K562 (cell line): ENCODE data around the gene MRPL28. TPM values are rescaled to one million over a fixed set of nuclear protein-coding genes. Genes with fewer than 3 reads are reported as not detected.

Source experiments
- BMI1 ChIP-seq: fragments of 150-350 bp; IDR thresholded peaks from 2 replicates; pipeline ENCODE4 v1.6.1; 2014; ENCODE audit warnings: low read length
- CBFA2T3 ChIP-seq: fragments of 450-650 bp; IDR thresholded peaks from 2 replicates; pipeline ENCODE4 v1.6.1; 2017
- CREB1 ChIP-seq, 2 experiments: sonication (generic) in 1 of 2; formaldehyde crosslinking in 1 of 2; IDR thresholded peaks; 2 replicates each; pipeline versions ENCODE4 v1.6.1 to v1.8.0; 2012 to 2022; ENCODE audit warnings: inconsistent platforms in 1 of 2, mild to moderate bottlenecking in 1 of 2, missing genetic modification reagents in 1 of 2, moderate library complexity in 1 of 2
- CTBP1 ChIP-seq: fragments of 450-650 bp; IDR thresholded peaks from 2 replicates; pipeline ENCODE4 v1.6.1; 2016; ENCODE audit warnings: borderline replicate concordance
- DACH1 ChIP-seq: fragments of 450-650 bp; IDR thresholded peaks from 2 replicates; pipeline ENCODE4 v1.6.1; 2018; ENCODE audit not compliant: partially characterized antibody
- GTF2B ChIP-seq: IDR thresholded peaks from 2 replicates; pipeline ENCODE4 v1.6.1; 2011; ENCODE audit not compliant: insufficient read length; ENCODE audit errors: extremely low read depth
- HNRNPH1 ChIP-seq: fragments of 200-400 bp; formaldehyde crosslinking; optimal IDR thresholded peaks from 2 replicates; pipeline ENCODE3; 2017; ENCODE audit warnings: low read depth, mild to moderate bottlenecking, low read length, moderate library complexity
- ILF3 ChIP-seq: fragments of 450-650 bp; IDR thresholded peaks from 2 replicates; pipeline ENCODE4 v1.6.1; 2018; ENCODE audit warnings: antibody characterized with exemption, mild to moderate bottlenecking, moderate library complexity, borderline replicate concordance
- KLF10 ChIP-seq: fragments of 250-450 bp; sonication (Bioruptor Pico); IDR thresholded peaks from 2 replicates; pipeline ENCODE4 v1.6.1; 2021; ENCODE audit warnings: matching md5 sums
- LARP7 ChIP-seq: fragments of 450-650 bp; IDR thresholded peaks from 2 replicates; pipeline ENCODE4 v1.6.1; 2016
- NCOA2 ChIP-seq, 2 experiments: fragments of 450-650 bp; IDR thresholded peaks; 2 replicates each; pipeline ENCODE4 v1.6.1; 2018; ENCODE audit warnings: mild to moderate bottlenecking in 2 of 2, moderate library complexity in 1 of 2; ENCODE audit not compliant: partially characterized antibody in 2 of 2
- NFATC3 ChIP-seq: fragments of 450-650 bp; IDR thresholded peaks from 2 replicates; pipeline ENCODE4 v1.6.1; 2017; ENCODE audit warnings: mild to moderate bottlenecking
- PCBP1 ChIP-seq: fragments of 200-400 bp; formaldehyde crosslinking; IDR thresholded peaks from 2 replicates; pipeline ENCODE4 v1.6.1; 2018; ENCODE audit warnings: mild to moderate bottlenecking, low read depth, low read length; ENCODE audit not compliant: poor library complexity, severe bottlenecking
- RBM14 ChIP-seq: fragments of 200-400 bp; formaldehyde crosslinking; IDR thresholded peaks from 2 replicates; pipeline ENCODE4 v1.6.1; 2018; ENCODE audit warnings: low read depth, mild to moderate bottlenecking, low read length, moderate library complexity, borderline replicate concordance; ENCODE audit not compliant: insufficient read depth
- SMAD1 ChIP-seq: fragments of 150-350 bp; IDR thresholded peaks from 2 replicates; pipeline ENCODE4 v1.6.1; 2014; ENCODE audit warnings: low read length, low read depth; ENCODE audit not compliant: partially characterized antibody
- SMAD4 ChIP-seq: fragments of 250-450 bp; sonication (Bioruptor Pico); conservative IDR thresholded peaks from 2 replicates; pipeline ENCODE4 v1.8.0; 2021; ENCODE audit warnings: inconsistent platforms, mild to moderate bottlenecking, moderate library complexity
- SOX6 ChIP-seq: fragments of 450-650 bp; IDR thresholded peaks from 2 replicates; pipeline ENCODE4 v1.6.1; 2014; ENCODE audit warnings: mild to moderate bottlenecking
- STAT6 ChIP-seq: sonication (generic); formaldehyde crosslinking; IDR thresholded peaks from 2 replicates; pipeline ENCODE4 v1.8.1; 2023; ENCODE audit warnings: mild to moderate bottlenecking, missing genetic modification reagents
- ZNF23 ChIP-seq: fragments of 250-450 bp; sonication (Bioruptor Pico); IDR thresholded peaks from 2 replicates; pipeline ENCODE4 v1.4.0; 2020; ENCODE audit warnings: mild to moderate bottlenecking
- ZNF408 ChIP-seq: fragments of 250-450 bp; sonication (Bioruptor Pico); IDR thresholded peaks from 2 replicates; pipeline ENCODE4 v1.4.0; 2020; ENCODE audit warnings: low read depth, mild to moderate bottlenecking, moderate library complexity
- ZNF551 ChIP-seq: fragments of 250-450 bp; sonication (Bioruptor Pico); IDR thresholded peaks from 2 replicates; pipeline ENCODE4 v1.5.0; 2021; ENCODE audit warnings: mild to moderate bottlenecking, moderate library complexity
- ZNF717 ChIP-seq: fragments of 250-450 bp; sonication (Bioruptor Pico); IDR thresholded peaks from 2 replicates; pipeline ENCODE4 v1.5.0; 2021
- ZNF75A ChIP-seq: fragments of 450-650 bp; formaldehyde crosslinking; IDR thresholded peaks from 2 replicates; pipeline ENCODE4 v1.4.0; 2020; ENCODE audit warnings: mild to moderate bottlenecking
- polyA plus RNA-seq, 8 experiments: library from polyadenylated mRNA; depleted of rRNA in 4 of 8; stranded (reverse) in 5 of 8; unstranded in 3 of 8; fragments of >200 nt; fragmentation: Nextera tagmentation in 2 of 8; fragmentation: Illumina TruSeq in 1 of 8; extraction: Ambion mirVana in 2 of 8; extraction: Trizol in 1 of 8; gene quantifications; 2 replicates each; pipeline versions ENCODE4 v1.2.1 to v1.2.3, GENCODE V29; 2011 to 2014; ENCODE audit warnings: inconsistent platforms in 1 of 8, missing spikeins in 1 of 8
- total RNA-seq, 7 experiments: library from RNA; depleted of rRNA in 6 of 7; stranded (reverse); fragments of >200 nt in 6 of 7; fragmentation: Illumina TruSeq in 2 of 7; extraction: Trizol in 2 of 7; gene quantifications; 2 replicates each; pipeline versions ENCODE4 v1.2.1 to v1.2.3, GENCODE V29; 2011 to 2021; ENCODE audit warnings: low replicate concordance in 1 of 7
- TF ChIP-seq, protein P1 (sequence below), 2 experiments: fragments of 450-650 bp in 1 of 2; sonication (generic) in 1 of 2; formaldehyde crosslinking; conservative IDR thresholded peaks; 2 replicates each; pipeline versions ENCODE4 v1.4.0 to v1.8.1; 2020 to 2022; ENCODE audit warnings: mild to moderate bottlenecking in 1 of 2, missing genetic modification reagents in 1 of 2
- TF ChIP-seq, protein P2 (sequence below): fragments of 450-650 bp; IDR thresholded peaks from 2 replicates; pipeline ENCODE4 v1.6.1; 2016

The MRPL28 gene
- total and polyA plus RNA-seq, 9 of the 15 experiments (the other 6 are each of a cell fraction or from before 2014, with no cell fraction given) = 2.5 to 323 (median 175) TPM

- TF ChIP-seq DACH1 (peak; percentile 47), HNRNPH1 (no peak), NFATC3 (no peak), CBFA2T3 (peak; percentile 96), CREB1 (IDR thresholded peaks at IDR 0.05) (peak; percentile 70; the same call in 1 of the 2 replicates), CREB1 (CRISPR knock-in tag; IDR thresholded peaks at IDR 0.05) (peak; percentile 45; the same call in 1 of the 2 replicates), PCBP1 (peak; percentile 39), ZNF717 (no peak), CTBP1 (peak; percentile 89; the same call in 1 of the 2 replicates), STAT6 (no peak), ILF3 (no peak), ZNF75A (CRISPR knock-in tag) (no peak), RBM14 (0 out of 2 replicates have a peak, but pooled peaks have one; percentile 20), NCOA2 (IDR thresholded peaks at IDR 0.05; ENCODE audit: partially characterized antibody in 2 of 2) (no peak), SMAD1 (no peak), SMAD4 (CRISPR knock-in tag) (peak; percentile 87), BMI1 (no peak), ZNF408 (CRISPR knock-in tag) (no peak), ZNF551 (CRISPR knock-in tag) (no peak), GTF2B (no peak), ZNF23 (no peak), LARP7 (no peak), KLF10 (CRISPR knock-in tag) (no peak), SOX6 (peak; percentile 88)
- TF ChIP-seq, protein P1, sequence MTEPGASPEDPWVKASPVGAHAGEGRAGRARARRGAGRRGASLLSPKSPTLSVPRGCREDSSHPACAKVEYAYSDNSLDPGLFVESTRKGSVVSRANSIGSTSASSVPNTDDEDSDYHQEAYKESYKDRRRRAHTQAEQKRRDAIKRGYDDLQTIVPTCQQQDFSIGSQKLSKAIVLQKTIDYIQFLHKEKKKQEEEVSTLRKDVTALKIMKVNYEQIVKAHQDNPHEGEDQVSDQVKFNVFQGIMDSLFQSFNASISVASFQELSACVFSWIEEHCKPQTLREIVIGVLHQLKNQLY (CRISPR knock-in tag; conservative IDR thresholded peaks at IDR 0.05) = no peak
- TF ChIP-seq, protein P2, sequence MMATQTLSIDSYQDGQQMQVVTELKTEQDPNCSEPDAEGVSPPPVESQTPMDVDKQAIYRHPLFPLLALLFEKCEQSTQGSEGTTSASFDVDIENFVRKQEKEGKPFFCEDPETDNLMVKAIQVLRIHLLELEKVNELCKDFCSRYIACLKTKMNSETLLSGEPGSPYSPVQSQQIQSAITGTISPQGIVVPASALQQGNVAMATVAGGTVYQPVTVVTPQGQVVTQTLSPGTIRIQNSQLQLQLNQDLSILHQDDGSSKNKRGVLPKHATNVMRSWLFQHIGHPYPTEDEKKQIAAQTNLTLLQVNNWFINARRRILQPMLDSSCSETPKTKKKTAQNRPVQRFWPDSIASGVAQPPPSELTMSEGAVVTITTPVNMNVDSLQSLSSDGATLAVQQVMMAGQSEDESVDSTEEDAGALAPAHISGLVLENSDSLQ = peak; percentile 84
Measured at GRCh38 chr16:324451-325334, 45.6 kb downstream of the MRPL28 start (continued).
